ENCODE results near the gene DOCK8.

Gene DOCK8

GRCh38 chr9:268616-269015 is 54.0 kb downstream of the DOCK8 start:
- no peak for DNase-seq (ENCODE audit: low spot score)

GRCh38 chr9:269081-269711 is 54.5 kb downstream of the DOCK8 start:
- DNase-seq (ENCODE audit: low spot score), result no peak

GRCh38 chr9:270657-271237 is 56.1 kb downstream of the DOCK8 start:
- DNase-seq (ENCODE audit: low spot score), result no peak

- peak; percentile 63 for DNase-seq (ENCODE audit: low spot score)
These were observed 57.9 kb downstream of the DOCK8 start for GRCh38 chr9:272251-273213.

GRCh38 chr9:274406-274805 is 59.7 kb downstream of the DOCK8 start:
- DNase-seq (ENCODE audit: low spot score), result no peak

GRCh38 chr9:277601-278295 is 63.1 kb downstream of the DOCK8 start:
- DNase-seq (ENCODE audit: low spot score), result no peak

GRCh38 chr9:278651-279050 is 64.0 kb downstream of the DOCK8 start:
- no peak for DNase-seq (ENCODE audit: low spot score)

GRCh38 chr9:279674-280073 is 65.0 kb downstream of the DOCK8 start:
- no peak for DNase-seq (ENCODE audit: low spot score)

- DNase-seq (ENCODE audit: low spot score), result no peak
These were observed 67.3 kb downstream of the DOCK8 start for GRCh38 chr9:281741-282645.

GRCh38 chr9:286071-286740 is 71.5 kb downstream of the DOCK8 start:
- no peak for DNase-seq (ENCODE audit: low spot score)

- DNase-seq (ENCODE audit: low spot score), result no peak
These were observed 74.5 kb downstream of the DOCK8 start for GRCh38 chr9:289121-289520.

GRCh38 chr9:292915-293314 is 78.2 kb downstream of the DOCK8 start:
- DNase-seq (ENCODE audit: low spot score), result no peak

- no peak for DNase-seq (ENCODE audit: low spot score)
These were observed 80.9 kb downstream of the DOCK8 start for GRCh38 chr9:295576-295975.

- no peak for DNase-seq (ENCODE audit: low spot score)
These were observed 81.7 kb downstream of the DOCK8 start for GRCh38 chr9:296411-296810.

GRCh38 chr9:297104-297972 is 82.7 kb downstream of the DOCK8 start:
- peak; percentile 81 for DNase-seq (ENCODE audit: low spot score)

- DNase-seq (ENCODE audit: low spot score), result no peak
These were observed 88.8 kb downstream of the DOCK8 start for GRCh38 chr9:303502-303901.

GRCh38 chr9:304106-304505 is 89.4 kb downstream of the DOCK8 start:
- no peak for DNase-seq (ENCODE audit: low spot score)

- DNase-seq (ENCODE audit: low spot score), result no peak
These were observed 90.0 kb downstream of the DOCK8 start for GRCh38 chr9:304519-305185.

- no peak for DNase-seq (ENCODE audit: low spot score)
These were observed 92.2 kb downstream of the DOCK8 start for GRCh38 chr9:306907-307306.
